Effector memory CD4-positive, alpha-beta T cell (primary cell): ENCODE measurements around the gene PILRB.
"Not testable (repeated sequence)": the region's sequence is repeated elsewhere in the genome, so short reads cannot be mapped to it uniquely, and the experiment has no call there.

Experiments used
- DNase-seq, 3 donors: peaks; one replicate each; pipeline ENCODE4 v3.0.0-alpha.2; 2020
- H3K27ac ChIP-seq: 2 replicates; pipeline ENCODE4 v1.7.0; 2013; ENCODE audit warnings: mild to moderate bottlenecking, low read length, moderate library complexity; ENCODE audit not compliant: insufficient read depth, poor library complexity, severe bottlenecking
- H3K27me3 ChIP-seq: replicated peaks from 2 replicates; pipeline ENCODE4 v1.7.0; 2013; ENCODE audit warnings: mild to moderate bottlenecking, low read length; ENCODE audit not compliant: insufficient read depth, control insufficient read depth, poor library complexity, severe bottlenecking
- H3K36me3 ChIP-seq: 2 replicates; pipeline ENCODE4 v1.7.0; 2013; ENCODE audit warnings: mild to moderate bottlenecking, low read length, moderate library complexity; ENCODE audit not compliant: control insufficient read depth, insufficient read depth
- H3K4me1 ChIP-seq: 2 replicates; pipeline ENCODE4 v1.7.0; 2013; ENCODE audit warnings: low read length, mild to moderate bottlenecking; ENCODE audit not compliant: control insufficient read depth, insufficient read depth, poor library complexity, severe bottlenecking
- H3K4me3 ChIP-seq: 2 replicates; pipeline ENCODE4 v1.7.0; 2013; ENCODE audit warnings: low read length, low read depth, mild to moderate bottlenecking; ENCODE audit not compliant: insufficient read depth, poor library complexity, severe bottlenecking
- H3K9me3 ChIP-seq: 2 replicates; pipeline ENCODE4 v1.7.0; 2013; ENCODE audit warnings: mild to moderate bottlenecking, low read length, moderate library complexity; ENCODE audit not compliant: control insufficient read depth

The PILRB gene

GRCh38 chr7:100356416-100357068 is 1.4 kb upstream of the PILRB start:
- DNase-seq, result no peak
- Histone ChIP-seq H3K9me3 (no peaks in the 10 kb centered on the region), H3K4me1 (peaks cover 2% of the 10 kb centered on the region), H3K36me3 (peaks cover 66% of the 10 kb centered on the region), H3K27me3 (no peaks in the 10 kb centered on the region), H3K27ac (no peak overlapping the region), H3K4me3 (no peak overlapping the region)

GRCh38 chr7:100357131-100357561 is 771 bp upstream of the PILRB start:
- H3K9me3 ChIP-seq, result no peaks in the 10 kb centered on the region
- H3K4me1 ChIP-seq, result no peaks in the 10 kb centered on the region
- H3K27ac ChIP-seq, result no peak overlapping the region
- H3K27me3 ChIP-seq, result no peaks in the 10 kb centered on the region
- H3K4me3 ChIP-seq, result no peak overlapping the region
- DNase-seq, result no peak
- H3K36me3 ChIP-seq, result peaks cover 71% of the 10 kb centered on the region

- DNase-seq, result no peak
- Histone ChIP-seq H3K4me1 (no peaks in the 10 kb centered on the region), H3K27ac (no peak overlapping the region), H3K4me3 (no peak overlapping the region), H3K9me3 (no peaks in the 10 kb centered on the region), H3K27me3 (no peaks in the 10 kb centered on the region), H3K36me3 (peaks cover 66% of the 10 kb centered on the region)
Measured at GRCh38 chr7:100358857-100359212, 918 bp downstream of the PILRB start.

DNA sequence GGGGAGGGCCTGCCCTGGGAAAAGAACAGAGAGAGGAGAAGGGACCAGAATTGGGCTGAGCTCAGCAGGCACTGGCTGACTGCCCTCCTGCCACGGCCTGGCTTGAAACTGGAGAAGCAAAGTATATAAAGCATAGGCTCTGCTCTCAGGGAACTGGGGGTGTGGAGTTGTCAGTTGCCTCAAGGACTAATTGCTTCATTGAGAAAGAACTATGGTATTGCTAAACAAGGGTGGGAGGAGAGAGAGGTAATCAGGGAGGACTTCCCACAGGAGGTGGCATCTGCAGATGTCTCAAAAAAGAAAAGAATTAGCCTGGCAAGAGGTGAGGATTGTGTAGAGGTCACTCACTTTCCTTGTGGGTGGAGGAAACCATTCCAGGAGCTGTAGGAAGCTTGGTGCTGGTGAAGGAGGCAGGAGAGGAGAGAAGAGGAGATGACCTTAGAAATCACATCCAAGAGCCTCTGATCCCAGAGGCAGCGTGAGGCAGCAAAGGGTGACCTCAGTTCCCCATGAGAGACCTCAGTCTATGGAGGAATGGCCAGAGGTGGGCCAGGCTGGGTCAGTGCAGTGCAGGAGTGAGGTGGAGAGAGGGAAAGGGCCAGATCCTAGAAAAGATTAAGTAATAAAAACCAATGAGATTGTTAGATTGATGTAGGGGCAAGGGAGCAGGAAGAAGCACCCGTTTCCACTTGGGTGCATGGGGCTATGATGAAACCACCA is 2.4 kb downstream of the PILRB start:
- Histone ChIP-seq H3K4me3 (no peak overlapping the region), H3K27me3 (no peaks in the 10 kb centered on the region), H3K36me3 (peaks cover 51% of the 10 kb centered on the region), H3K27ac (no peak overlapping the region), H3K4me1 (no peaks in the 10 kb centered on the region), H3K9me3 (no peaks in the 10 kb centered on the region)
- no peak for DNase-seq

DNA sequence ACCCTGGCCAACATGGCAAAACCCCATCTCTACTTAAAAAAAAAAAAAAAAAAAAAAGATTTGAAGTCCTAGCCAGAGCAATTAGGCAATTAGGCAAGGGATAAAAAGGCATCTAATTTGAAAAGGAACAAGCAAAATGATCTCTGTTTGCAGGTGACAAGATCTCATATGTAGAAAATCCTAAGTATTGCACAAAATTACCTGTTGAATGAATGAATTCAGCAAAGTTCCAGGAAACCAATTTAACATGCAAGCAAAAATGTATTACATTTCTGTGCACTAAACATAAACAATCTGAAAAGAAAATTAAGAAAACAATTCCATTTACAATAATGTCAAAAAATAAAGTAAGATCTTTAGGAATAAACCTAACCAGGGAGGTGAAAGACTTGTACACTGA is 5.2 kb downstream of the PILRB start:
- Histone ChIP-seq H3K27me3 (no peaks in the 10 kb centered on the region), H3K4me3 (no peak overlapping the region), H3K9me3 (no peaks in the 10 kb centered on the region), H3K27ac (no peak overlapping the region), H3K4me1 (no peaks in the 10 kb centered on the region), H3K36me3 (peaks cover 30% of the 10 kb centered on the region)
- DNase-seq, result no peak

DNA sequence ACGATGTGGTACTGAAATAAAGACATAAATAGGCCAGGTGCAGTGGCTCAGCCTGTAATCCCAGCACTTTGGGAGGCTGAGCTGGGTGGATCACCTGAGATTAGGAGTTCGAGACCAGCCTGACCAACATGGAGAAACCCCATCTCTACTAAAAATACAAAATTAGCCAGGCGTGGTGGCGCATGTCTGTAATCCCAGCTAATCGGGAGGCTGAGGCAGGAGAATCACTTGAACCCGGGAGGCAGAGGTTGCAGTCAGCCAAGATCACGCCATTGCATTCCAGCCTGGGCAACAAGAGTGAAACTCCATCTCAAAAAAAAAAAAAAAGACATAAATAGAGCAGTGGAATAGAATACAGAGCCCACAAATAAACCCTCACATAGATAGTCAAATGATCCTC is 5.9 kb downstream of the PILRB start:
- peaks cover 26% of the 10 kb centered on the region for H3K36me3 ChIP-seq
- H3K4me3 ChIP-seq, H3K4me1 ChIP-seq, H3K27ac ChIP-seq, H3K9me3 ChIP-seq, DNase-seq, H3K27me3 ChIP-seq: not testable (repeated sequence)

DNA sequence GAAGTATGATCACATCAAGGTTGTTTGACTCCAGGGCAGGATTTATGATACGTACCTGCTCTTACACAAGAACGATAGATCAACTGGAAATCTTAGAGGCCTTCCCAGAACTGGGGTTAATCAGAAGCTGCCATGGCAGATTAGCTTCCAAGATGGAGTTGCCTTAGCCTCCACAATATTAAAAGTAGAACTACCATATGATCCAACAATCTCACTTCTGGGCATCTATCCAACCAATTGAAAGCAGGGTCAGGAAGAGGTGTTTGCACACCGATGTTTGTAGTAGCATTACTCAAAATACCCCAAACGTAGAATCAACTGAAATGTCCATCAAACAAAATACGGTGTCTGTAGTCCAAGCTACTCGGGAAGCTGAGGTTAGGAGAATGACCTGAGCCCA is 6.6 kb downstream of the PILRB start:
- Histone ChIP-seq H3K36me3 (peaks cover 19% of the 10 kb centered on the region), H3K4me3 (no peak overlapping the region), H3K27ac (no peak overlapping the region)

GRCh38 chr7:100365998-100366367 is 8.1 kb downstream of the PILRB start:
- H3K9me3 ChIP-seq, DNase-seq, H3K27ac ChIP-seq, H3K27me3 ChIP-seq, H3K4me3 ChIP-seq, H3K4me1 ChIP-seq: not testable (repeated sequence)
- peaks cover 10% of the 10 kb centered on the region for H3K36me3 ChIP-seq

More for the DNA sequence above, 6.6 kb downstream of the PILRB start:
- no peak for DNase-seq
- no peaks in the 10 kb centered on the region for H3K27me3 ChIP-seq
- no peaks in the 10 kb centered on the region for H3K4me1 ChIP-seq
- H3K9me3 ChIP-seq, result no peaks in the 10 kb centered on the region

- no peak overlapping the region for H3K27ac ChIP-seq
- no peak overlapping the region for H3K4me3 ChIP-seq
- no peaks in the 10 kb centered on the region for H3K4me1 ChIP-seq
- H3K9me3 ChIP-seq, result no peaks in the 10 kb centered on the region
- peaks cover 8% of the 10 kb centered on the region for H3K36me3 ChIP-seq
- no peak for DNase-seq
- no peaks in the 10 kb centered on the region for H3K27me3 ChIP-seq
Measured at GRCh38 chr7:100366411-100367250, 8.7 kb downstream of the PILRB start.

GRCh38 chr7:100367251-100367620 is 9.3 kb downstream of the PILRB start:
- Histone ChIP-seq H3K4me1 (no peaks in the 10 kb centered on the region), H3K36me3 (peaks cover 4% of the 10 kb centered on the region), H3K27me3 (no peaks in the 10 kb centered on the region), H3K9me3 (no peaks in the 10 kb centered on the region), H3K4me3 (no peak overlapping the region), H3K27ac (no peak overlapping the region)
- no peak for DNase-seq
